Duodenal mucosa (tissue), 2 donors: ENCODE results near the gene TRPV6.

ENCODE experiments used
- H3K27ac ChIP-seq: one replicate; pipeline ENCODE4 v1.7.0; 2013; ENCODE audit warnings: low read depth, low read length
- H3K27me3 ChIP-seq, 2 donors: one replicate each; pipeline ENCODE4 v1.7.0; 2013; ENCODE audit warnings: low read length in 2 of 2, control low read depth in 1 of 2; ENCODE audit not compliant: insufficient read depth in 2 of 2, control insufficient read depth in 1 of 2
- H3K36me3 ChIP-seq, 2 donors: one replicate each; pipeline ENCODE4 v1.7.0; 2013; ENCODE audit warnings: low read length in 2 of 2, control low read depth in 1 of 2; ENCODE audit not compliant: insufficient read depth in 2 of 2, control insufficient read depth in 1 of 2
- H3K4me1 ChIP-seq, 2 donors: one replicate each; pipeline ENCODE4 v1.7.0; 2013; ENCODE audit warnings: low read length in 2 of 2, control low read depth in 1 of 2; ENCODE audit not compliant: insufficient read depth in 2 of 2, control insufficient read depth in 1 of 2
- H3K4me3 ChIP-seq, 2 donors: one replicate each; pipeline ENCODE4 v1.7.0; 2013; ENCODE audit warnings: low read length in 2 of 2, low read depth in 1 of 2
- H3K9ac ChIP-seq, 2 donors: one replicate each; pipeline ENCODE4 v1.7.0; 2013; ENCODE audit warnings: low read length in 2 of 2, low read depth in 1 of 2
- H3K9me3 ChIP-seq, 2 donors: one replicate each; pipeline ENCODE4 v1.7.0; 2013; ENCODE audit warnings: low read length in 2 of 2, control low read depth in 1 of 2; ENCODE audit not compliant: control insufficient read depth in 1 of 2

TRPV6 gene

DNA sequence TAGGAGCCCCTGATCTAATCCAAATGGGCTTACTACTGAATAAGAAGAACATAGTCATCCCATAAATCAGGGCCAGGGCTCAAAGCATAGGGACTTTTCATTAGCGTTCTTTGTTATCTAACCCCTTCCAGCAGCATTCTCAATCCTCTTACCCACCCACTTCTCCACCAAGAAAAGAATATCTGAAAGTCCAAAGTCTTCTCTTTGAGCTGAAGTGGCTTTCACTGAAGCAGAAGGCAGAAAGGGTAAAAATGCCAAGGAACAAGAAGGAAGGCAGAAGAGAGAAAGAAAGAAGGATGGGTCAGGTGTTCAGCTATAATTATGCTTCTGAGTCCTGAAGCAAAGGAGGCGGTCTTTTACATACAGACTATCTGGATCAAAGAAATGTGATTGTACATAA lies 37.8 kb upstream of the TRPV6 start:
- no peaks in the 10 kb centered on the region for H3K27me3 ChIP-seq
- H3K27ac ChIP-seq: no peak overlapping the region
- H3K9ac ChIP-seq: no peak overlapping the region
- H3K36me3 ChIP-seq: no peaks in the 10 kb centered on the region
- no peaks in the 10 kb centered on the region for H3K9me3 ChIP-seq
- H3K4me3 ChIP-seq: no peak overlapping the region
- peaks cover 6 to 8% of the 10 kb centered on the region in 2 donors for H3K4me1 ChIP-seq

DNA sequence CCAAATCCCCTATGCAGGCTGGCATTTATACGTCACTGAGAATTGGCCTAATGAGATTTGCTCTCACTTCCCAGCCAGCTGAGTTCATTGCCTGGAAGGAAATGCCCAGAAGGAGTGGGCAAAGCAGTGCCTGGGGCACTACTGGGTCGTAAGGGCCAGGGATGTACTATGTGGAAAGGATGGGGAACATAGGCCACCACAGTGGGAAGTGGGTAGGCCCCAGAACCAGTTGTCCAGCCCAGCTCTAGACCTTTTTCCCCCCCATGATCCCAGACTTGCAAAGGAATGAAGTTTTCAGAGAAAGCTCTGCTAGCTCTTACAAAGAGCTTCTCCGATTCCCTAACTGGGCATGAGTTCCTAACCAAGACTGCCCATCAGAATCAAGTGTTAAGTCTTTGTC lies 34.1 kb upstream of the TRPV6 start:
- H3K4me3 ChIP-seq: no peak overlapping the region
- peaks cover 6 to 8% of the 10 kb centered on the region in 2 donors for H3K4me1 ChIP-seq
- no peak overlapping the region for H3K9ac ChIP-seq
- no peaks in the 10 kb centered on the region for H3K36me3 ChIP-seq
- H3K27ac ChIP-seq: no peak overlapping the region
- no peaks in the 10 kb centered on the region for H3K9me3 ChIP-seq
- no peaks in the 10 kb centered on the region for H3K27me3 ChIP-seq

DNA sequence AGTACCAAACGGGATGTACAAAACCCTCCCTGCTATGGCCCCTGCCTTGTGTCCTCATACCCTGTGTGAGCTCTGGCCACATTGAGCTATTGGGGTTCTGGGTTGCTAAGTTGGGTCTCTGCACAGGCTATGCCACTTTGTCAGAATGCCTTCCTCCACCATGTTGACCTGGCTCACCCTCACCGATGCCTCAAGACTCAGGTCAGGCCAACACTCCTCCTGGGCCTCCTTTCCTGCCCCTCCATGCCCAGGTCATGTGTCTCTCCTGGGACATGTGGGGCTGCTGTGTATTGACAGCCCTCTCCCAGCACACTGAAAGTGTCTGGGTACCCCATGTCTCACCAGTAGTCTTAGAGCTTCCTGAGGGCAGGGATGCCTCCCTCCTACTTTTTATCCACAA lies 33.4 kb upstream of the TRPV6 start:
- peaks cover 5 to 14% of the 10 kb centered on the region in 2 donors for H3K4me1 ChIP-seq
- H3K27me3 ChIP-seq: no peaks in the 10 kb centered on the region
- no peak overlapping the region for H3K9ac ChIP-seq
- H3K36me3 ChIP-seq: no peaks in the 10 kb centered on the region
- no peaks in the 10 kb centered on the region for H3K9me3 ChIP-seq
- H3K27ac ChIP-seq: no peak overlapping the region
- no peak overlapping the region for H3K4me3 ChIP-seq

DNA sequence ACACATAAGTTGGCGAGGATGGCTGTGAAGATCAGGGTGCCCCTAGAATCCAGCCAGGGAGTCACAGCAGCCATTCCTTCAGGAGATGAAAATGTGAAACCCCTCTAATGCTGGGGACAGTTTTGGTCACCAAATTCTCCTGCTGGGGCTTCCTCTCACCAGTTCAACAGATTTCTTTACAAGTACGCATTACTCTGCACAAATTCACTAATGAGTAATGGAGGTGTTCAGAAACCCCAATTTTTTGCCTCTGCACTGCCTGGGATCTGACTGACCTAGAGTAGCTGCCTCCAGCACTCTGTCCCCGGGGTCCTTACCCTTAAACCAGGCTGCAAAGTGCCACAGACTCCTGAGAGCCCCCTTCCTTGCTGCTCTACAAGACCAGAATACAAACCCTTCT lies 31.9 kb upstream of the TRPV6 start:
- Histone ChIP-seq H3K36me3 (no peaks in the 10 kb centered on the region), H3K9ac (no peak overlapping the region), H3K4me3 (no peak overlapping the region), H3K27me3 (no peaks in the 10 kb centered on the region), H3K27ac (no peak overlapping the region), H3K4me1 (peaks cover 0 to 16% of the 10 kb centered on the region in 2 donors), H3K9me3 (no peaks in the 10 kb centered on the region)

DNA sequence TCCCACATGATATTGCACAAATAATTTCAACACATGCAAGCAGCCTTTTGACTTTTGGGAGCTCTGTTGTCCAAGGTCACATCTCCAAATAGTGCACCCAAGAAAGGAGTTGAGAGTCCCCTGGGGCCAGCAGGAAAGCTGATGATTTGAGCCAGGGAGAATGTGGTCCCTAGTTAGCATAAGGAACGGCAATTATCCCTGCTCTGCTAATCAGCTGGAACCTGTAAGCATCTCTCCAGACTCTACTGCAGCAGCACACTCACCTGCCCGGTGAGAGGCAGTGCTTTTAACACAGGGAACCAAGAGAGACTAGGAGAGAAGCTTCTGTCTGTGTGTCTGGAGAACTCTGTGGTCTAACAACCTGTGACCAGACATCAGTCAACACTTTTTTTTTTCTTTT lies 31.0 kb upstream of the TRPV6 start:
- peaks cover 0 to 17% of the 10 kb centered on the region in 2 donors for H3K4me1 ChIP-seq
- no peaks in the 10 kb centered on the region for H3K9me3 ChIP-seq
- H3K27me3 ChIP-seq: peaks cover 0 to under 1% of the 10 kb centered on the region in 2 donors
- H3K27ac ChIP-seq: no peak overlapping the region
- no peak overlapping the region for H3K4me3 ChIP-seq
- H3K9ac ChIP-seq: no peak overlapping the region
- no peaks in the 10 kb centered on the region for H3K36me3 ChIP-seq

GRCh38 chr7:142915315-142915714 lies 29.8 kb upstream of the TRPV6 start:
- peaks cover 11 to 29% of the 10 kb centered on the region in 2 donors for H3K4me1 ChIP-seq
- no peaks in the 10 kb centered on the region for H3K36me3 ChIP-seq
- H3K9ac ChIP-seq: no peak overlapping the region
- H3K4me3 ChIP-seq: no peak overlapping the region
- peaks cover 0 to 4% of the 10 kb centered on the region in 2 donors for H3K27me3 ChIP-seq
- H3K9me3 ChIP-seq: no peaks in the 10 kb centered on the region
- no peak overlapping the region for H3K27ac ChIP-seq

- Histone ChIP-seq H3K4me1 (peaks cover 18 to 37% of the 10 kb centered on the region in 2 donors), H3K27ac (no peak overlapping the region), H3K4me3 (no peak overlapping the region), H3K9me3 (no peaks in the 10 kb centered on the region), H3K36me3 (no peaks in the 10 kb centered on the region), H3K9ac (no peak overlapping the region), H3K27me3 (peaks cover 0 to 4% of the 10 kb centered on the region in 2 donors)
These were observed 28.6 kb upstream of the TRPV6 start for GRCh38 chr7:142914121-142914520.

- Histone ChIP-seq H3K4me3 (no peak overlapping the region), H3K36me3 (no peaks in the 10 kb centered on the region), H3K4me1 (peaks cover 23 to 42% of the 10 kb centered on the region in 2 donors), H3K27me3 (peaks cover 0 to 4% of the 10 kb centered on the region in 2 donors), H3K27ac (no peak overlapping the region), H3K9me3 (no peaks in the 10 kb centered on the region), H3K9ac (no peak overlapping the region)
These were observed 28.0 kb upstream of the TRPV6 start for GRCh38 chr7:142913566-142913965.

DNA sequence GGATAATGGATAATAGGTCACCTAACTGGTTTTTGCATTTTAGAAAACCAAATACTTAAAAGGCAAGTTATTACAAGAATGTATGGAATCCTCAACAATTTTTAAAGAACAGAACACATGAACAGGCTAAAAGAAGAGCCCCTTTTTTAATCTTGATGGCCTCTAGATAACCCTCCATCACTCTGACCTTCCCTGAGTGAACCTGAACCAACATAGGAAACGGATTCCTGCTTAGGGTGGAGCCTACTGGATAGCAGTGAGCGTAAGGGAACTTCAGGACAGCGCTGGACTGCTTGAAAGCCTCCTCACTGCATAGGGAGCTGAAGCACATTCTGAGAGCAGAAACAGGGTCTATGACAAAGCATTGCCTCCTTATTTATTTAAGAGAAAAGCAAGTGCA lies 27.5 kb upstream of the TRPV6 start:
- Histone ChIP-seq H3K4me3 (no peak overlapping the region), H3K36me3 (no peaks in the 10 kb centered on the region), H3K27ac (no peak overlapping the region), H3K4me1 (peaks cover 25 to 47% of the 10 kb centered on the region in 2 donors), H3K27me3 (peaks cover 0 to 4% of the 10 kb centered on the region in 2 donors), H3K9me3 (no peaks in the 10 kb centered on the region), H3K9ac (no peak overlapping the region)

- peak overlapping the region in 1 of 2 donors; percentile 37 for H3K4me3 ChIP-seq
- H3K9me3 ChIP-seq: no peaks in the 10 kb centered on the region
- peaks cover 0 to 4% of the 10 kb centered on the region in 2 donors for H3K27me3 ChIP-seq
- H3K9ac ChIP-seq: no peak overlapping the region
- H3K4me1 ChIP-seq: peaks cover 25 to 47% of the 10 kb centered on the region in 2 donors
- H3K27ac ChIP-seq: no peak overlapping the region
- no peaks in the 10 kb centered on the region for H3K36me3 ChIP-seq
These were observed 24.9 kb upstream of the TRPV6 start for GRCh38 chr7:142910481-142910880.

DNA sequence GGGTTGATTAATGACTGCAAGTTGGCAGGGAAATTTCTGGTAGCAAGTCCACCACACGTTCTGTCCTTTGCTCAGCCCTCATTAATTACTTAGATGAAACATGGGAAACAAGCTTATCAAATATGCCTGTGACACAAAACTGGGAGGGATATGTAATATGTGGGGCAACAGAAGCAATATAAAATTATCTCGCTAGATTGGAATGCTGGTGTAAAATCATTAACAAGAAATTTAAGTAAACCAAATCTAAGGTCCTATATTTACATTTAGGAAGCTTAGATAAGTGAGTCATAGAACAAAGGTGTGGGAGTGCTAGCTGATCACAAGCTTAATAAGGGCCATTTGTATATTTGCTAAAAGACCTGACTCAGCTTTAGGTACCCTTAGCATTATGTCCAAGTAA lies 24.5 kb upstream of the TRPV6 start:
- H3K9ac ChIP-seq: peak overlapping the region in 1 of 2 donors; percentile 44
- no peaks in the 10 kb centered on the region for H3K36me3 ChIP-seq
- H3K27me3 ChIP-seq: peaks cover 0 to 4% of the 10 kb centered on the region in 2 donors
- H3K27ac ChIP-seq: peak overlapping the region; percentile 6
- peaks cover 25 to 47% of the 10 kb centered on the region in 2 donors for H3K4me1 ChIP-seq
- H3K4me3 ChIP-seq: peak overlapping the region in 1 of 2 donors; percentile 37
- no peaks in the 10 kb centered on the region for H3K9me3 ChIP-seq
